Subcutaneous preadipocyte (primary cell): Measurements from ENCODE around the gene MYH7B. TPM values are rescaled to one million over a fixed set of nuclear protein-coding genes. Genes with fewer than 3 reads are reported as not detected.

Experiments used
- small RNA-seq: library from RNA; depleted of rRNA; stranded (forward); fragments of <200 nt; gene quantifications from one replicate; pipeline ENCODE3, GENCODE V24; 2012
- total RNA-seq: library from RNA; depleted of rRNA; stranded (reverse); fragments of >200 nt; gene quantifications from 2 replicates; pipeline ENCODE4 v1.2.3, GENCODE V29; 2012

Gene MYH7B
- under 0.01 TPM in 1 of 2 replicates, not detected in the other for total RNA-seq

GRCh38 chr20:34955231-34956040 is at the start of gene MYH7B, which contains the start of gene GSS:
MYH7B (plus strand) TSS chr20:34955868; CDS start chr20:34978006, 22,138 bp downstream.
GSS (minus strand) TSS chr20:34955806; CDS start chr20:34951852, 3,954 bp downstream.

Small RNA genes lying within 50 kb of the gene (small RNA-seq; reads per million reads assigned to genes)
- 1.0 reads per million, percentile 59 among the genes with 10 or more reads in this experiment for gene MIR499A

Other genes starting within 250 kb of the MYH7B start
- 7.7 and 9.4 TPM in 2 replicates for gene NCOA6, start 130.2 kb upstream of the MYH7B start, total RNA-seq
- 5.9 and 8.8 TPM in 2 replicates for gene GGT7, start 83.0 kb upstream of the MYH7B start, total RNA-seq
- 84.9 and 98.9 TPM in 2 replicates for gene ACSS2, start 79.3 kb upstream of the MYH7B start, total RNA-seq
- 64.7 and 74.1 TPM in 2 replicates for gene GSS, start 62 bp upstream of the MYH7B start, total RNA-seq
- 65.0 and 75.5 TPM in 2 replicates for gene TRPC4AP, start 136.9 kb downstream of the MYH7B start, total RNA-seq
- 32.7 and 35.0 TPM in 2 replicates for gene EDEM2, start 191.5 kb downstream of the MYH7B start, total RNA-seq
- gene PROCR, start 216.2 kb downstream of the MYH7B start, total RNA-seq: 136 and 137 TPM in 2 replicates